ENCODE measurements around the gene DHX40.

- TF ChIP-seq CTCF (IDR thresholded peaks at IDR 0.05): no peak
- TF ChIP-seq EZH2phosphoT487 (IDR thresholded peaks at IDR 0.05; ENCODE audit: borderline replicate concordance, low read depth): no peak
- no peak for TF ChIP-seq GATA2 (CRISPR knock-in tag; IDR thresholded peaks at IDR 0.05)
- no peak for TF ChIP-seq REST (IDR thresholded peaks at IDR 0.05; ENCODE audit: low read depth, low read length)
- no peak for TF ChIP-seq YY1 (IDR thresholded peaks at IDR 0.05; ENCODE audit: low read depth)
- TF ChIP-seq RCOR1 (IDR thresholded peaks at IDR 0.05; ENCODE audit: low read length): no peak
- TF ChIP-seq JUND (IDR thresholded peaks at IDR 0.05): no peak
- no peak for TF ChIP-seq IRF3 (IDR thresholded peaks at IDR 0.05; ENCODE audit: low read depth, low read length)
- no peak for TF ChIP-seq POLR2AphosphoS5 (IDR thresholded peaks at IDR 0.05; ENCODE audit: low read depth, low read length)
- no peak for TF ChIP-seq SIN3A (IDR thresholded peaks at IDR 0.05; ENCODE audit: borderline replicate concordance, low read depth, low read length)
- TF ChIP-seq RAD21 (IDR thresholded peaks at IDR 0.05; ENCODE audit: low read length): no peak
- TF ChIP-seq MXI1 (IDR thresholded peaks at IDR 0.05; ENCODE audit: low read depth, low read length): no peak
Observed at GRCh38 chr17:59652119-59652518, 86.7 kb downstream of the DHX40 start.

Measured in SK-N-SH (cell line).